ENCODE measurements around the gene PDE4D.

GRCh38 chr5:59186623-59187022 lies 706.9 kb downstream of the PDE4D start:
- TF ChIP-seq CTCF (IDR thresholded peaks at IDR 0.05; ENCODE audit: extremely low read depth in 1 of 2, insufficient read depth in 1 of 2, low read depth in 1 of 2, low read length in 2 of 2) (no peak), EZH2 (IDR thresholded peaks at IDR 0.05; ENCODE audit: borderline replicate concordance, low read depth, low read length, severe bottlenecking) (no peak), JUN (IDR thresholded peaks at IDR 0.05; ENCODE audit: borderline replicate concordance, insufficient read depth, insufficient read length, low read depth) (no peak), POLR2AphosphoS5 (IDR thresholded peaks at IDR 0.05; ENCODE audit: insufficient read depth, low read depth, low read length) (no peak), MAX (IDR thresholded peaks at IDR 0.05; ENCODE audit: insufficient read depth, insufficient read length) (no peak)

All from endothelial cell of umbilical vein (primary cell).